HepG2 (cell line): Measurements from ENCODE around the gene TTC17. TPM values are rescaled to one million over a fixed set of nuclear protein-coding genes. Genes with fewer than 3 reads are reported as not detected.

Experiments
- ATAC-seq: fragments of 200-7000 bp; cut with Tn5 transposase; 3 replicates; pipeline ENCODE4 v1.9.1; 2020; ENCODE audit warnings: mild to moderate bottlenecking, moderate library complexity
- BruUV-seq: library from RNA; stranded (reverse); fragments of 400-500 nt; replicated peaks from 2 replicates; lab custom pipeline; 2021; lab: Mats Ljungman, UMichigan
- CTCF ChIA-PET: fragments of 300-600 bp; formaldehyde crosslinking; extraction: SDS; loops from one replicate; lab custom pipeline; 2021; ENCODE audit warnings: low total read pairs, inconsistent platforms, low intra/inter-chr PET ratio; lab: Yijun Ruan, JAX
- POLR2A ChIA-PET: fragments of 350-600 bp; sonication (Branson Sonifier 250); formaldehyde crosslinking; loops from one replicate; lab custom pipeline; 2020; ENCODE audit warnings: antibody characterized with exemption, inconsistent platforms; lab: Yijun Ruan, JAX
- DNase-seq: peaks from one replicate; pipeline ENCODE4 v3.0.0-alpha.2; 2015; ENCODE audit warnings: low spot score
- FAIRE-seq: peaks from 3 replicates; lab custom pipeline; 2011; peaks lifted over from hg19 to GRCh38; lab: Jason Lieb, UNC
- H2AFZ ChIP-seq: one replicate; pipeline ENCODE4 v1.6.1; 2011; ENCODE audit warnings: low read length, inconsistent platforms
- H3K27ac ChIP-seq: fragments of 300-600 bp; 3 replicates; pipeline ENCODE4 v1.8.0; 2011; ENCODE audit warnings: mixed run types, mild to moderate bottlenecking, mixed read lengths, low read length, inconsistent platforms; ENCODE audit not compliant: insufficient read depth; ENCODE audit errors: extremely low read length
- H3K27me3 ChIP-seq, 2 experiments: fragments of 200-600 bp in 1 of 2; 2 replicates in 1 of 2; 3 replicates in 1 of 2; pipeline versions ENCODE4 v1.6.0 to v1.8.0; 2011; ENCODE audit warnings: low read length in 2 of 2, mild to moderate bottlenecking in 2 of 2, moderate library complexity in 2 of 2, inconsistent platforms in 1 of 2; ENCODE audit not compliant: insufficient read depth in 2 of 2, control insufficient read depth in 1 of 2
- H3K36me3 ChIP-seq, 2 experiments: fragments of 200-600 bp in 1 of 2; replicated peaks in 1 of 2; 2 replicates in 1 of 2; 3 replicates in 1 of 2; pipeline versions ENCODE4 v1.5.1 to v1.8.0; 2011; ENCODE audit warnings: low read length in 2 of 2, inconsistent platforms in 1 of 2; ENCODE audit not compliant: insufficient read depth in 2 of 2, control insufficient read depth in 1 of 2
- H3K4me1 ChIP-seq: 2 replicates; pipeline ENCODE4 v1.5.1; 2012; ENCODE audit warnings: low read length, inconsistent platforms; ENCODE audit not compliant: insufficient read depth
- H3K4me2 ChIP-seq: 2 replicates; pipeline ENCODE4 v1.6.0; 2011; ENCODE audit warnings: low read depth, low read length, inconsistent platforms
- H3K4me3 ChIP-seq, 3 experiments: fragments of 200-600 bp in 1 of 3; sonication (generic), shearing (Covaris generic) in 1 of 3; replicated peaks in 1 of 3; 2 replicates each; pipeline ENCODE4 v1.5.1; 2011 to 2016; ENCODE audit warnings: low read length in 3 of 3, inconsistent platforms in 2 of 3, low read depth in 2 of 3, mild to moderate bottlenecking in 2 of 3, control low read depth in 1 of 3, mixed read lengths in 1 of 3; ENCODE audit not compliant: insufficient read depth in 1 of 3
- H3K79me2 ChIP-seq: one replicate; pipeline ENCODE4 v1.6.1; 2011; ENCODE audit warnings: low read length, inconsistent platforms; ENCODE audit not compliant: insufficient read depth
- H3K9ac ChIP-seq: 2 replicates; pipeline ENCODE4 v1.6.0; 2011; ENCODE audit warnings: mild to moderate bottlenecking, low read depth, low read length, inconsistent platforms; ENCODE audit not compliant: insufficient read depth
- H3K9me3 ChIP-seq: 2 replicates; pipeline ENCODE4 v1.5.1; 2012; ENCODE audit warnings: mild to moderate bottlenecking, low read length
- H4K20me1 ChIP-seq: 2 replicates; pipeline ENCODE4 v1.6.0; 2011; ENCODE audit warnings: inconsistent platforms, mild to moderate bottlenecking, low read length, moderate library complexity; ENCODE audit not compliant: insufficient read depth
- AHR ChIP-seq: IDR thresholded peaks from 2 replicates; pipeline ENCODE4 v1.6.1; 2018; ENCODE audit warnings: missing genetic modification reagents, missing compliant biosample characterization
- DPF2 ChIP-seq: sonication (generic); formaldehyde crosslinking; IDR thresholded peaks from 2 replicates; pipeline ENCODE4 v1.4.0; 2020; ENCODE audit warnings: mild to moderate bottlenecking, low read depth, missing genetic modification reagents, borderline replicate concordance
- ELF4 ChIP-seq: sonication (generic); formaldehyde crosslinking; IDR thresholded peaks from 2 replicates; pipeline ENCODE4 v1.5.0; 2020; ENCODE audit warnings: missing genetic modification reagents, mild to moderate bottlenecking, moderate library complexity, borderline replicate concordance
- FIP1L1 ChIP-seq: fragments of 200-400 bp; formaldehyde crosslinking; IDR thresholded peaks from 2 replicates; pipeline ENCODE4 v1.6.1; 2018; ENCODE audit warnings: low read depth, mild to moderate bottlenecking, low read length, moderate library complexity, borderline replicate concordance; ENCODE audit not compliant: insufficient read depth
- MAFG ChIP-seq: sonication (generic); formaldehyde crosslinking; IDR thresholded peaks from 2 replicates; pipeline ENCODE4 v1.5.1; 2020; ENCODE audit warnings: mild to moderate bottlenecking, missing genetic modification reagents
- ZIK1 ChIP-seq: sonication (generic); formaldehyde crosslinking; IDR thresholded peaks from 2 replicates; pipeline ENCODE4 v1.5.0; 2020; ENCODE audit warnings: mild to moderate bottlenecking, low read depth, missing genetic modification reagents, borderline replicate concordance
- ZNF772 ChIP-seq: sonication (generic); formaldehyde crosslinking; IDR thresholded peaks from 2 replicates; pipeline ENCODE4 v1.5.0; 2020; ENCODE audit warnings: mild to moderate bottlenecking, missing genetic modification reagents
- WGBS: methylation state at CpG from one replicate; pipeline ENCODE4 v1.1.6; 2017; ENCODE audit warnings: low lambda C conversion rate; 5-methylcytosine and 5-hydroxymethylcytosine counted together
- in situ Hi-C: cut with HindIII; loops from 2 replicates; pipeline ENCODE4 v1.10.0; 2017; ENCODE audit warnings: low pct_unique_long_range_greater_than_20kb; ENCODE audit not compliant: extremely low pct_ligation_motif_present
- intact Hi-C: fragments of 100-400 bp; cut with micrococcal nuclease; formaldehyde crosslinking; loops from one replicate; pipeline ENCODE4 v1.10.0; 2022; ENCODE audit not compliant: unreplicated experiment
- polyA plus RNA-seq, 8 experiments: library from polyadenylated mRNA; depleted of rRNA in 3 of 8; stranded (reverse) in 7 of 8; unstranded in 1 of 8; fragments of >200 nt; fragmentation: Illumina TruSeq in 4 of 8; extraction: Trizol in 4 of 8; gene quantifications; 2 replicates each; pipeline versions ENCODE4 v1.2.1 to v1.2.3, GENCODE V29; 2011 to 2016; ENCODE audit warnings: low read depth in 4 of 8, missing spikeins in 1 of 8, mixed read lengths in 1 of 8; ENCODE audit not compliant: insufficient read depth in 1 of 8
- total RNA-seq, 5 experiments: library from RNA; depleted of rRNA; stranded (reverse); fragments of >200 nt; fragmentation: Illumina TruSeq; extraction: Trizol; gene quantifications; 2 replicates each; pipeline ENCODE4 v1.2.3, GENCODE V29; 2016; ENCODE audit warnings: low read depth in 1 of 5
- TF ChIP-seq, protein P1 (sequence below): IDR thresholded peaks from 2 replicates; pipeline ENCODE4 v1.6.1; 2018; ENCODE audit warnings: missing genetic modification reagents
- TF ChIP-seq, protein P2 (sequence below): IDR thresholded peaks from 2 replicates; pipeline ENCODE4 v1.6.1; 2016; ENCODE audit warnings: low read depth
- TF ChIP-seq, protein P3 (sequence below): sonication (generic); formaldehyde crosslinking; IDR thresholded peaks from 2 replicates; pipeline ENCODE4 v1.5.0; 2020; ENCODE audit warnings: mild to moderate bottlenecking, missing genetic modification reagents
- TF ChIP-seq, protein P4 (sequence below), 2 experiments: sonication (generic) in 1 of 2; formaldehyde crosslinking in 1 of 2; IDR thresholded peaks; 2 replicates each; pipeline versions ENCODE4 v1.6.1 to v1.9.0; 2014 to 2022; ENCODE audit warnings: antibody characterized with exemption in 1 of 2, borderline replicate concordance in 1 of 2, inconsistent platforms in 1 of 2, low read depth in 1 of 2, missing genetic modification reagents in 1 of 2

Gene TTC17
- total and polyA plus RNA-seq, 2 of the 13 experiments (the other 11 are each of a cell fraction or from before 2014, with no cell fraction given) = 55.9 to 99.7 TPM

DNA sequence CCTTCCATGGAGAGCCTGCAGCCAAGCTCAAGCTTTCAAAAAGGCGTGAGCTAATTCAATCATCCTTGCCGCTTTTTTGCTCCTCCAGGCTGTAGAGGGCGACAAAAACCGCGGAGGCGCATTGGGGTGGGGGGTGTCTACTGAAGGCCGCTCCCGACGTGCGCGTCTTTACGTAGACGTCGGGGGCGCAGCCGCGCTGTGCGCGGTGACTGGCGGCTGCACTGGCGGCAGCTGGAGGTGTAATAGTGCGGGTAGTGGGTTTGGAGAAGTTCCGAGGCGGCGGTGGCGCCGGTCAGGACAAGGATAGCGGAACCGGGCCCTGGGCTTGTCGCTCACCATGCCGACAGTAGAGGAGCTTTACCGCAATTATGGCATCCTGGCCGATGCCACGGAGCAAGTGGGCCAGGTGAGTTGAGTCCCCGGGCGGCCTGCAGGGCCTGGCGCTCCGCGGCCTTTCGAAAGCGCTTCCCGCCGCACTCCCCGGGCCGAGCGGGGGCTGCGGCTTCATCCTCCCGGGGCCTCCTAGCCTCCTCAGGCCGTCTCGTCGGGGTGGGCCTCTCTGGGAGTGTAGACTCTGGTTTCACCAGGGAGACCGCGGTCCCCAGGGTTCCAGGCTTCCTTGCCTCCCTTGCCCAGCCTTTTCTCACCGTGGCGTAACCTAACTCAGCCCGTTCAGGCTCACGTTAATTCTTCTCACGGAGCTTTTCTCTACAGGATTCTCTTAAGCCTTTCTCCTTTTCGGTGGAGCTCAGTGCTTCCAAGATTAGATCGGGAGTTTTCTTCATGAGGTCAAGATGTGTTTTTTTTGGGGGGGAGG, 46.7 kb upstream of the TTC17 start, which contains the start of gene API5:
Gene API5, plus strand, starts transcription at position 206 of the 817 bp plus-strand sequence. Its CDS starts 132 bp downstream, at position 338.
- H3K27ac ChIP-seq = peak within 1 kb of the TSS; percentile 83
- peak; percentile 89 for DNase-seq
- in situ Hi-C loops (no loop called here), intact Hi-C loops (loop anchor here (1.0 kb wide), 1 partner anchor 107 kb away; no protein-coding TSS in a partner anchor)
- H3K79me2 ChIP-seq = peaks cover 50% of the 10 kb centered on the region
- peak within 1 kb of the TSS; percentile 78 for H2AFZ ChIP-seq
- TSS peak; percentile 71 for BruUV-seq
- WGBS = 1% methylated on average over 22 of the region's 60 CpGs
- peak within 1 kb of the TSS; percentile 91 to 97 (median 93) for H3K4me3 ChIP-seq
- H4K20me1 ChIP-seq = peaks cover 17% of the 10 kb centered on the region
- FAIRE-seq = peak; percentile 72
- peaks cover 1 to 3% of the 10 kb centered on the region in 2 experiments; a peak in 1 of 5 replicates for H3K36me3 ChIP-seq
- H3K9me3 ChIP-seq = no peaks in the 10 kb centered on the region
- H3K27me3 ChIP-seq = no peaks in the 10 kb centered on the region
- CTCF ChIA-PET = interaction anchor here (1.0 kb wide), 1 partner anchor 107 kb away, joined by 3 read pairs; no protein-coding TSS in a partner anchor
- ATAC-seq = peak; percentile 99
- H3K4me2 ChIP-seq = peak within 1 kb of the TSS; percentile 89
- peak within 1 kb of the TSS; percentile 90 for H3K9ac ChIP-seq
- POLR2A ChIA-PET = interaction anchor here (0.7 to 2.4 kb wide), 9 partner anchors 9 to 368 kb away, joined by 3 to 36 read pairs (median 4); partner anchors contain the start of gene TTC17
- peaks cover 21% of the 10 kb centered on the region for H3K4me1 ChIP-seq
- TF ChIP-seq, protein P1, sequence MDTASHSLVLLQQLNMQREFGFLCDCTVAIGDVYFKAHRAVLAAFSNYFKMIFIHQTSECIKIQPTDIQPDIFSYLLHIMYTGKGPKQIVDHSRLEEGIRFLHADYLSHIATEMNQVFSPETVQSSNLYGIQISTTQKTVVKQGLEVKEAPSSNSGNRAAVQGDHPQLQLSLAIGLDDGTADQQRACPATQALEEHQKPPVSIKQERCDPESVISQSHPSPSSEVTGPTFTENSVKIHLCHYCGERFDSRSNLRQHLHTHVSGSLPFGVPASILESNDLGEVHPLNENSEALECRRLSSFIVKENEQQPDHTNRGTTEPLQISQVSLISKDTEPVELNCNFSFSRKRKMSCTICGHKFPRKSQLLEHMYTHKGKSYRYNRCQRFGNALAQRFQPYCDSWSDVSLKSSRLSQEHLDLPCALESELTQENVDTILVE (CRISPR knock-in tag) = peak; percentile 57
- TF ChIP-seq DPF2 (no peak; the same call in 1 of the 2 replicates), AHR (CRISPR knock-in tag) (no peak), FIP1L1 (no peak), MAFG (no peak), ZNF772 (CRISPR knock-in tag) (peak; percentile 71; the same call in 1 of the 2 replicates), ELF4 (CRISPR knock-in tag) (no peak), ZIK1 (peak; percentile 49; the same call in 1 of the 2 replicates)
- TF ChIP-seq, protein P2, sequence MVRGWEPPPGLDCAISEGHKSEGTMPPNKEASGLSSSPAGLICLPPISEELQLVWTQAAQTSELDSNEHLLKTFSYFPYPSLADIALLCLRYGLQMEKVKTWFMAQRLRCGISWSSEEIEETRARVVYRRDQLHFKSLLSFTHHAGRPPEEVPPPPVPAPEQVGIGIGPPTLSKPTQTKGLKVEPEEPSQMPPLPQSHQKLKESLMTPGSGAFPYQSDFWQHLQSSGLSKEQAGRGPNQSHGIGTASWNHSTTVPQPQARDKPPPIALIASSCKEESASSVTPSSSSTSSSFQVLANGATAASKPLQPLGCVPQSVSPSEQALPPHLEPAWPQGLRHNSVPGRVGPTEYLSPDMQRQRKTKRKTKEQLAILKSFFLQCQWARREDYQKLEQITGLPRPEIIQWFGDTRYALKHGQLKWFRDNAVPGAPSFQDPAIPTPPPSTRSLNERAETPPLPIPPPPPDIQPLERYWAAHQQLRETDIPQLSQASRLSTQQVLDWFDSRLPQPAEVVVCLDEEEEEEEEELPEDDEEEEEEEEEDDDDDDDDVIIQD (CRISPR knock-in tag) = peak; percentile 95
- TF ChIP-seq, protein P3, sequence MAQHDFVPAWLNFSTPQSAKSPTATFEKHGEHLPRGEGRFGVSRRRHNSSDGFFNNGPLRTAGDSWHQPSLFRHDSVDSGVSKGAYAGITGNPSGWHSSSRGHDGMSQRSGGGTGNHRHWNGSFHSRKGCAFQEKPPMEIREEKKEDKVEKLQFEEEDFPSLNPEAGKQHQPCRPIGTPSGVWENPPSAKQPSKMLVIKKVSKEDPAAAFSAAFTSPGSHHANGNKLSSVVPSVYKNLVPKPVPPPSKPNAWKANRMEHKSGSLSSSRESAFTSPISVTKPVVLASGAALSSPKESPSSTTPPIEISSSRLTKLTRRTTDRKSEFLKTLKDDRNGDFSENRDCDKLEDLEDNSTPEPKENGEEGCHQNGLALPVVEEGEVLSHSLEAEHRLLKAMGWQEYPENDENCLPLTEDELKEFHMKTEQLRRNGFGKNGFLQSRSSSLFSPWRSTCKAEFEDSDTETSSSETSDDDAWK (CRISPR knock-in tag) = no peak
- TF ChIP-seq, protein P4, sequence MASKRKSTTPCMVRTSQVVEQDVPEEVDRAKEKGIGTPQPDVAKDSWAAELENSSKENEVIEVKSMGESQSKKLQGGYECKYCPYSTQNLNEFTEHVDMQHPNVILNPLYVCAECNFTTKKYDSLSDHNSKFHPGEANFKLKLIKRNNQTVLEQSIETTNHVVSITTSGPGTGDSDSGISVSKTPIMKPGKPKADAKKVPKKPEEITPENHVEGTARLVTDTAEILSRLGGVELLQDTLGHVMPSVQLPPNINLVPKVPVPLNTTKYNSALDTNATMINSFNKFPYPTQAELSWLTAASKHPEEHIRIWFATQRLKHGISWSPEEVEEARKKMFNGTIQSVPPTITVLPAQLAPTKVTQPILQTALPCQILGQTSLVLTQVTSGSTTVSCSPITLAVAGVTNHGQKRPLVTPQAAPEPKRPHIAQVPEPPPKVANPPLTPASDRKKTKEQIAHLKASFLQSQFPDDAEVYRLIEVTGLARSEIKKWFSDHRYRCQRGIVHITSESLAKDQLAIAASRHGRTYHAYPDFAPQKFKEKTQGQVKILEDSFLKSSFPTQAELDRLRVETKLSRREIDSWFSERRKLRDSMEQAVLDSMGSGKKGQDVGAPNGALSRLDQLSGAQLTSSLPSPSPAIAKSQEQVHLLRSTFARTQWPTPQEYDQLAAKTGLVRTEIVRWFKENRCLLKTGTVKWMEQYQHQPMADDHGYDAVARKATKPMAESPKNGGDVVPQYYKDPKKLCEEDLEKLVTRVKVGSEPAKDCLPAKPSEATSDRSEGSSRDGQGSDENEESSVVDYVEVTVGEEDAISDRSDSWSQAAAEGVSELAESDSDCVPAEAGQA (IDR thresholded peaks at IDR 0.05; ENCODE audit: low read depth) = 0 out of 2 replicates have a peak, but pooled peaks have one; percentile 69
- TF ChIP-seq, protein P4 (CRISPR knock-in tag; IDR thresholded peaks at IDR 0.05; ENCODE audit: borderline replicate concordance) = peak; percentile 70; the same call in 1 of the 2 replicates
